ENCODE results near the gene CYP46A1. TPM values are rescaled to one million over a fixed set of nuclear protein-coding genes. Genes with fewer than 3 reads are reported as not detected.
"Not testable (repeated sequence)": the region's sequence is repeated elsewhere in the genome, so short reads cannot be mapped to it uniquely, and the experiment has no call there.

Gene CYP46A1
- total RNA-seq, 1 donor from 2014 or later = 3.1 TPM

GRCh38 chr14:99656171-99656570, 27.9 kb upstream of the CYP46A1 start:
- no peak for DNase-seq (ENCODE audit: low spot score)

GRCh38 chr14:99657645-99658155, 26.4 kb upstream of the CYP46A1 start:
- DNase-seq (ENCODE audit: low spot score) = no peak

- no peak for DNase-seq (ENCODE audit: low spot score)
Observed at GRCh38 chr14:99658218-99658845, 25.8 kb upstream of the CYP46A1 start.

GRCh38 chr14:99659333-99659741, 24.8 kb upstream of the CYP46A1 start:
- DNase-seq (ENCODE audit: low spot score) = no peak

- DNase-seq (ENCODE audit: low spot score) = no peak
Observed at GRCh38 chr14:99660006-99660566, 24.0 kb upstream of the CYP46A1 start.

- DNase-seq (ENCODE audit: low spot score) = no peak
Observed at GRCh38 chr14:99660794-99661193, 23.3 kb upstream of the CYP46A1 start.

- not testable (repeated sequence) for DNase-seq (ENCODE audit: low spot score)
Observed at GRCh38 chr14:99661206-99661605, 22.9 kb upstream of the CYP46A1 start.

GRCh38 chr14:99662846-99663245, 21.3 kb upstream of the CYP46A1 start:
- no peak for DNase-seq (ENCODE audit: low spot score)

GRCh38 chr14:99663386-99664057, 20.6 kb upstream of the CYP46A1 start:
- no peak for DNase-seq (ENCODE audit: low spot score)

GRCh38 chr14:99664058-99664936, 19.8 kb upstream of the CYP46A1 start:
- no peak for DNase-seq (ENCODE audit: low spot score)

- no peak for DNase-seq (ENCODE audit: low spot score)
Observed at GRCh38 chr14:99664937-99665273, 19.2 kb upstream of the CYP46A1 start.

- DNase-seq (ENCODE audit: low spot score) = no peak
Observed at GRCh38 chr14:99666533-99666932, 17.6 kb upstream of the CYP46A1 start.

GRCh38 chr14:99667045-99667444, 17.1 kb upstream of the CYP46A1 start:
- no peak for DNase-seq (ENCODE audit: low spot score)

- DNase-seq (ENCODE audit: low spot score) = no peak
Observed at GRCh38 chr14:99667821-99668220, 16.3 kb upstream of the CYP46A1 start.

GRCh38 chr14:99668307-99669295, 15.5 kb upstream of the CYP46A1 start:
- DNase-seq (ENCODE audit: low spot score) = no peak

- DNase-seq (ENCODE audit: low spot score) = no peak
Observed at GRCh38 chr14:99670361-99671234, 13.5 kb upstream of the CYP46A1 start.

- DNase-seq (ENCODE audit: low spot score) = no peak
Observed at GRCh38 chr14:99671235-99672224, 12.6 kb upstream of the CYP46A1 start.
